ENCODE data around the gene FAM47A.
A peak's percentile ranks its signal among the peaks of the same experiment; 100 is the strongest.

FAM47A gene

DNA sequence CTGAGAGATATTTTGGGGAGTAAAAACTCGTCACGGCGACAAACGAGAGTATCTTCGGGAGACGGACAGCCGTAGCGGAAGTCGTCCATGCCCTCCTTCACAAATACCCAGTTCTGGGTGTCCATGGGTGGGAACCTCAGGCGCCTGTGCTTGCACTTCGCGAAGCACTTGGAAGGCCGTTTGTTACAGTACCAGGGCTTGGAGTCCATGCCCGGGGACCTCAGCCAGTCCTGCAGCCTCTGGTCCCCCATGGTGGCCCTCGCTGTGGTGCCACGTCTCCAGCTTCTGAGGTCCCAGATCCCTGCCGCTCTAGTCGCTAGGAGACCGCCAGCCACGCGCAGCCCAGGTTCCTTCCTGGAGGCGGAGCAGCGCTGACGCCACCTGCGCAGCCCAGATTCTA lies at the start of gene FAM47A:
Gene FAM47A (minus strand): TSS at position 287 of the 400 bp plus-strand sequence. CDS start 36 bp downstream, at position 251.
- no peak for DNase-seq (ENCODE audit: insufficient read length, low spot score)
- no peak for FAIRE-seq

DNA sequence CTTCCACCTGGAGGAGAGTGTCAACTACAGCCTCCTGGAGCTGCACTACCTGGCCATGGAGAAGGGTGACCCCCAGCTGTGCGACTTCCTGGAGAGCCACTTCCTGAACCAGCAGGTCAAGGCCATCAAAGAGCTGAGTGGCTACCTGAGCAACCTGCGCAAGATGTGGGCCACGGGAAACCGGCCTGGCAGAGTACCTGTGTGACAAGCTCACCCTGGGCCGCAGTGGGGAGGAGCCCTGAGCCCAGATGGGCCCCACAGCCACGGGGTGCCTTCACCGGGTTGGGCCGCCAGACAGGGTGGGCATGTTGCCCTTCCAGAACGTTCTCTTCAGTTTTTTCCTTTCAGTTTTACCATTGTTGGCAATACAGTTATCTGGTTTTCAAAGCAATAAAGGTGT lies 15.2 kb upstream of the FAM47A start:
- FAIRE-seq, result no peak
- TF ChIP-seq, protein P1, sequence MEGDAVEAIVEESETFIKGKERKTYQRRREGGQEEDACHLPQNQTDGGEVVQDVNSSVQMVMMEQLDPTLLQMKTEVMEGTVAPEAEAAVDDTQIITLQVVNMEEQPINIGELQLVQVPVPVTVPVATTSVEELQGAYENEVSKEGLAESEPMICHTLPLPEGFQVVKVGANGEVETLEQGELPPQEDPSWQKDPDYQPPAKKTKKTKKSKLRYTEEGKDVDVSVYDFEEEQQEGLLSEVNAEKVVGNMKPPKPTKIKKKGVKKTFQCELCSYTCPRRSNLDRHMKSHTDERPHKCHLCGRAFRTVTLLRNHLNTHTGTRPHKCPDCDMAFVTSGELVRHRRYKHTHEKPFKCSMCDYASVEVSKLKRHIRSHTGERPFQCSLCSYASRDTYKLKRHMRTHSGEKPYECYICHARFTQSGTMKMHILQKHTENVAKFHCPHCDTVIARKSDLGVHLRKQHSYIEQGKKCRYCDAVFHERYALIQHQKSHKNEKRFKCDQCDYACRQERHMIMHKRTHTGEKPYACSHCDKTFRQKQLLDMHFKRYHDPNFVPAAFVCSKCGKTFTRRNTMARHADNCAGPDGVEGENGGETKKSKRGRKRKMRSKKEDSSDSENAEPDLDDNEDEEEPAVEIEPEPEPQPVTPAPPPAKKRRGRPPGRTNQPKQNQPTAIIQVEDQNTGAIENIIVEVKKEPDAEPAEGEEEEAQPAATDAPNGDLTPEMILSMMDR (IDR thresholded peaks at IDR 0.05; ENCODE audit: insufficient read depth, missing control alignments), result no peak
- no peak for DNase-seq (ENCODE audit: insufficient read length, low spot score)

More for the DNA sequence above, at the start of gene FAM47A:
- TF ChIP-seq, protein P1 (IDR thresholded peaks at IDR 0.05; ENCODE audit: insufficient read depth, missing control alignments), result no peak

DNA sequence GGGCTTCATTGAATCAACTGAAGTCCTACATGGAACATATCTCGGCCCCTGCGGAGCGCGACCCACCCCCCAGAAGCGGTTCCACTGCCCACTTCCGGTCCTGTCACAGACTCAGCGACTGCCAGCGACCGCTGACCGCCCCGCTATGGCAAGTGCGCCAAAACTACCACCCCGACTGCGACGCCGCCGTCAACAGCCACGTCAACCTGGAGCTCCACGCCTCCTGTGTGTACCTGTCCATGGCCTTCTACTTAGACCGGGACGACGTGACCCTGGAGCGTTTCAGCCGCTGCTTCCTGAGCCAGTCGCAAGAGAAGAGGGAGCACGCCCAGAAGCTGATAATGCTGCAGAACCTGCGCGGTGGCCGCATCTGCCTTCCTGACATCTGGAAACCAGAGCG lies 14.8 kb upstream of the FAM47A start:
- FAIRE-seq, result no peak
- TF ChIP-seq, protein P1 (IDR thresholded peaks at IDR 0.05; ENCODE audit: insufficient read depth, missing control alignments), result no peak
- DNase-seq (ENCODE audit: insufficient read length, low spot score), result no peak

- FAIRE-seq (peak; percentile 90), DNase-seq (ENCODE audit: insufficient read length, low spot score) (no peak)
- TF ChIP-seq, protein P1 (IDR thresholded peaks at IDR 0.05; ENCODE audit: insufficient read depth, missing control alignments), result no peak
Observed at GRCh38 chrX:34144246-34144645, 12.1 kb upstream of the FAM47A start.

- FAIRE-seq, result peak; percentile 11
- DNase-seq (ENCODE audit: insufficient read length, low spot score), result no peak
- TF ChIP-seq, protein P1 (IDR thresholded peaks at IDR 0.05; ENCODE audit: insufficient read depth, missing control alignments), result no peak
Observed at GRCh38 chrX:34140816-34141215, 8.7 kb upstream of the FAM47A start.

DNA sequence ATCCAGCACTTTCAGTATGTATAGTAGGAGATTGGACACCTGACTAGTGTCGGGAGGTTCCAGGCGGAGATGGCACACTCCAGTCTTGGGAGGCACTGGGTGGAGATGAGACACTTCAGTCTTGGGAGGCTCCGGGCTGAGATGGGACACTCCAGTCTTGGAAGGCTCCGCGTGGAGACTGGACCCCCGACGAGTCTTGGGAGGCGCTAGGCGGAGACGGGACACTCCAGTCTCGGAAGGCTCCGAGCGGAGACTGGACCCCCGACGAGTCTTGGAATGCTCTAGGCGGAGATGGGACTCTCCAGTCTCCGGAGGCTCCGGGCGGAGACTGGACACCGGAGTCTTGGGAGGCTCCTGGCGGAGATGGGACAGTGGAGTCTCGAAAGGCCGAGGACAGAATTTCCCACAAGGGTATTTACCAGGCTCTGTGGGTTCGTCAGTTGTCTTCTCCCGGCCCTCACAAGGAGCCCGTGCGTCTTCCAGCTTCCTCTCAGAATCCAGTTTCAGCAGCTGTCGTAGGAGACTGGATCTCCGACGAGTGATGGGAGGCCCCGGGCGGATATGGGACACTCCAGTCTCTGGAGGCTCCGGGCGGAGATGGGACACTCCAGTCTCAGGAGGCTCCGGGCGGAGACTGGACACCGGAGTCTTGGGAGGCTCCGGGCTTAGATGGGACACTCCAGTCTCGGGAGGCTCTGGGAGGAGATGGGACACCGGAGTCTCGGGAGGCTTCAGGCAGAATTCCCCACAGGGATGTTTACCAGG lies 952 bp downstream of the FAM47A start:
- FAIRE-seq (no peak), DNase-seq (ENCODE audit: insufficient read length, low spot score) (no peak)
- TF ChIP-seq, protein P1 (IDR thresholded peaks at IDR 0.05; ENCODE audit: insufficient read depth, missing control alignments), result no peak

GRCh38 chrX:34130501-34130900 lies 1.6 kb downstream of the FAM47A start:
- FAIRE-seq (no peak), DNase-seq (ENCODE audit: insufficient read length, low spot score) (no peak)
- TF ChIP-seq, protein P1 (IDR thresholded peaks at IDR 0.05; ENCODE audit: insufficient read depth, missing control alignments), result no peak

Data from D721Med (cell line).